ENCODE data around the gene LYG1.
A peak's percentile ranks its signal among the peaks of the same experiment; 100 is the strongest.

LYG1 gene

DNA sequence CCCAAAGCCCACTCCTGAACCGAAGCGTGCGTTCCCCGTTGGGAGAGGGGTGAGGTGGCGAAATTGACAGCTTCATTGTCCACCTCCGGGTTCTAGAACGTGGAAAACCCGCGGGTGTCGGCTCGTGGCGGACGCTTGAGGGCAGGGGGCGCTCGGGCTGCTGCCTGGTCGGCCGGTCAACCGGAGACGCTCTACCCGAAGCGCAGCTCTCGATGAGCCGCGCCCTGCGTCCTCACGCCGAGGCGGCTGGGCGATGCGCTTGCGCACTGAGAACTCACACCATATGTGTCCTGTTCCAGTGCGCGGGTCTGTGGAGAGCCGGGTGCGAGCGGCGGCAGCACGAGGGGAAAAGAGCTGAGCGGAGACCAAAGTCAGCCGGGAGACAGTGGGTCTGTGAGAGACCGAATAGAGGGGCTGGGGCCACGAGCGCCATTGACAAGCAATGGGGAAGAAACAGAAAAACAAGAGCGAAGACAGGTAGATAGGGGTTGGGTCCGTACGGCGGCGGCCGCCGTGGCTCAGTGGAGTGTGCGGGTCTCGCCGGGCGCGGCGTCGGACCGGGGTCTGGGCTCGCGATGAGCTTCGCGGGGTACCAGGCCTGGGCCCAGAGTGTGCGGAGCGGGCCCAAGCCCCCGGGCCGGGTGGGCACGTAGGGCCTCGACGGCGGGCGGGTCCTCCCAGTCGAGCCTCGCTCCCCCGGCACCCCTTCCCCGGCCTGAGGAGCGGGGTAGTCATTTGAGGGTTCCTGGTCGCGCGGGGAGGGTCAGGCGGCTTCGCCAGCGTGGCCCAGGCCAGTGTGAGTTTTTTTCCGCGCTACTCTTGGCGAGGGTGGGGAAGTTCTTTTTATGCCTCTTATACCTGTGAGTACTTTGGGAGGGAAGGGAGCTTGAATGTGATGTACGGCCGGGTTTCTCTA lies 36.4 kb upstream of the LYG1 start, which contains the start of gene EIF5B:
Gene EIF5B (plus strand): TSS at position 277 of the 916 bp plus-strand sequence. CDS start 166 bp downstream, at position 443.
- TF ChIP-seq, protein P1, sequence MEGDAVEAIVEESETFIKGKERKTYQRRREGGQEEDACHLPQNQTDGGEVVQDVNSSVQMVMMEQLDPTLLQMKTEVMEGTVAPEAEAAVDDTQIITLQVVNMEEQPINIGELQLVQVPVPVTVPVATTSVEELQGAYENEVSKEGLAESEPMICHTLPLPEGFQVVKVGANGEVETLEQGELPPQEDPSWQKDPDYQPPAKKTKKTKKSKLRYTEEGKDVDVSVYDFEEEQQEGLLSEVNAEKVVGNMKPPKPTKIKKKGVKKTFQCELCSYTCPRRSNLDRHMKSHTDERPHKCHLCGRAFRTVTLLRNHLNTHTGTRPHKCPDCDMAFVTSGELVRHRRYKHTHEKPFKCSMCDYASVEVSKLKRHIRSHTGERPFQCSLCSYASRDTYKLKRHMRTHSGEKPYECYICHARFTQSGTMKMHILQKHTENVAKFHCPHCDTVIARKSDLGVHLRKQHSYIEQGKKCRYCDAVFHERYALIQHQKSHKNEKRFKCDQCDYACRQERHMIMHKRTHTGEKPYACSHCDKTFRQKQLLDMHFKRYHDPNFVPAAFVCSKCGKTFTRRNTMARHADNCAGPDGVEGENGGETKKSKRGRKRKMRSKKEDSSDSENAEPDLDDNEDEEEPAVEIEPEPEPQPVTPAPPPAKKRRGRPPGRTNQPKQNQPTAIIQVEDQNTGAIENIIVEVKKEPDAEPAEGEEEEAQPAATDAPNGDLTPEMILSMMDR (IDR thresholded peaks at IDR 0.05): peak; percentile 73

DNA sequence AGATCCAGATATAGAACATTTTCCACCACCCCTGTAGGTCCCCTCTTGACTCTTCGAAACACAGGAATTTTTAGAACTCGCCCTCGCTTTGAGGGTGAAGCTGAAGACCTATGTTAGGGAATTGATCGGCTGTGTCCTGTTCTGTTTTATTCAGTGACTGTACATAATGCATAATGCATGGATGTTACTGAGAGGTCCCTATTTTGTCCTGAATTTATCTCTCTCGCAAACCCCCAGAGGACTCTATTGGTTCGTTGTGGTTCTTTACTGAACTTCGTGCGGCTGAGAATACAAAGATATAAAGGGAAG lies 35.8 kb upstream of the LYG1 start:
- TF ChIP-seq, protein P1 (IDR thresholded peaks at IDR 0.05): no peak

DNA sequence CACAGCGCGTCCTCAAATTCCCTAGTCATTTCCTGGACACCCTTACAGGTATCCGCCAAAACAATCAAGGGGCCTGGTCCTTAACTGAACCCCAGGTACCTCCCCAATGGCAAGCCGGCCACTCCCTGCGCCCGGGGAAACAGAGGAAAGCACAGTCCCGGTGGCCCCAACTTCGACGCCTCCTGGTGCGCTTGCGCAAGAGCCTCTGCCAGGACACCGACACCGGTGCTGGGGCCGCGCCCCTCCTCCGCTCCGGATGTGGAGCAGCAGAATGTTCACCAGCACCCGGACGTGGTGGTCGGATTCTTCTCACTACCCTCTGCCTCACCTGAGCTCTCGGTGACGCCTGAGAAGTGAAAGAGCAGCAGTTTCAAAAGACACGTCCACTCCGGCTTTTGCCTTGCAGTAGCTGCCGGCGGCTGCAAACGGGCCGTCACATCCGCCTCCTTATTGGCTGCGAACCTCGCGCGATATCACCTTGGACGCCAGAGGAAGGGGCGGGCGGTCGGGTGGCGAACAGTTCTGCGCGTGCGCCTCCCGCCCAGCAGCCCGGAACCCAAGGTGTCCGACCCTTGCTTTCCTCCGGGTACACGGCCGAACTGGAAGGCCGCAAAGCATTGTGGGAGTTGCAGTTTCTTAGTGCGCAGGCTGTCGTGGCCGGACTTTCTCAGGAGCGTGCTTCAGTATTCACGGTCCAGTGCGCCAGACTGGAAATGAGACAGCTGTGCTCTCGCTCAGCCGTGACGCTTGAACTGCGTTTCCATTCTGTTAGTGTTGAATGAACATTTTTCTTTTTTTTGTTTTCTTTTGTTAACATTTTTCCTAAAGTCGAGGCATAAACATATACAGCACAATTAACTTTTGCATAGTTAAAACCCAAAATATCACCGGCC lies 35.2 kb upstream of the LYG1 start, which contains the start of gene TXNDC9:
Gene TXNDC9 (minus strand): TSS at position 423 of the 893 bp plus-strand sequence. CDS start 3,123 bp downstream, outside the sequence.
- TF ChIP-seq, protein P1 (IDR thresholded peaks at IDR 0.05): no peak

DNA sequence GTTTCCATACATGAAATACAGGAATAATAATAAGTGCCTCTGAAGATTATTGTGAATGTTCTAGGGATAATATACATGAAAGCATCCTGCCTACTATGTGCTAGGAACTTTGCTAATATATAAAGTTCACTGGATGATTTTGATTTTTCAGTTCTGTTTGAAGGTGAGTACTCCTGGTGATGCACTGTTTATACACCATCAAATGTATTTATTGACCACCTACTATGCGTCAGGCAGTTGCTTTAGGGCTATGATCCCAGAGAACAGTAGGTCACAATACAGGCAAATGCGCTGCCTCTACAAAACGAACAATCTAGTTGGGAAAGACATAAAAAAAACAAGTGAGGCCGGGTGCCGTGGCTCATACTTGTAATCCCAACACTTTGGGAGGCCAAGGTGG lies 24.4 kb upstream of the LYG1 start:
- TF ChIP-seq, protein P1 (IDR thresholded peaks at IDR 0.05): no peak

DNA sequence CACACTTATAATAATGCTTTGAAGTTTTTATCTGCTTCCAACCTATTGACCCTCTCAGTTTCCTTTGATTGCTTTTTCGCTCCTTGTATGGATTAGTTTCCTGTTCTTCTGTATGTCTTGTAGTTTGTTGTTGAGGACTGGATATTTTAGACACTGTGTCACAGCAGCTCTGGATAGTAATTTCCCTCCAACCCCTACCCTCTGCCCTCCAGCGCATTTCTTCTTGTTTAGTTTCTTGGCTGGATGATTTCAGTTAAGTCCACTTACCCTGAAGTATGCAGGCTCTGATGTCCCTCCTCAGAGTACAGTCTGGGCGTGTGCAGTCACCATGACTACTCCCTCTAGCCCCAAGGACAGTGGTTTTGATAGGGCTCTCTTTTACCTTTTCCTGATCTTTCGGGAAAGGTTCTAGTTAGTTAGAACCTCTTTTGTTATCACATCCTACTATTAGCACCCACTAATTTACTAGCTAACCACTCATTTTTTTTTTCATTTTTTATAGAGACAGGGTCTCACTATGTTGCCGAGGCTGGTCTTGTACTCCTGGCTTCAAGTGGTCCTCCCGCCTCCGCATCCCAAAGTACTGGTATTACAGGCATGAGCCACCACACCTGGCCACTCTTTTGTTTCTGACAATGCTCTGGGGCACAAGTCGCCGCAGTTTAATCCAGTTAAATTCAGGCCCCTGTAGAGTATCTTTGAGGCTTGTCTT lies 16.3 kb upstream of the LYG1 start:
- TF ChIP-seq, protein P1 (IDR thresholded peaks at IDR 0.05): no peak

DNA sequence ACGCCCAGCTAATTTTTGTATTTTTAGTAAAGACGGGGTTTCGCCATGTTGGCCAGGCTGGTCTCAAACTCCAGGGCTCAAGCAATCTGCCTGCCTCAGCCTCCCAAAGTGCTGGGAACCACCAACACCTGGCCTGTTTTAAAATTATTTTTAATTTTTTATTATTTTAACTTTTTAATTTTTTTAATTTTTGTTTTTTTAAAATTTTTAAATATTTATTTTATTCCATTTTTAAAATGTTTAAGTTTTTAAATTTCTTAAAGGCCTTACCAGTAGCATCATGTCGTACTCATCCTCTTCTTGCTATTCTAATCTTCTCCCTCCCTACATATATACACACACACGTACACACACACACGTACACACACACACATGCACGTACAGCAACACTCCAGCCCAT lies 1.4 kb downstream of the LYG1 start:
- TF ChIP-seq, protein P1 (IDR thresholded peaks at IDR 0.05): no peak

DNA sequence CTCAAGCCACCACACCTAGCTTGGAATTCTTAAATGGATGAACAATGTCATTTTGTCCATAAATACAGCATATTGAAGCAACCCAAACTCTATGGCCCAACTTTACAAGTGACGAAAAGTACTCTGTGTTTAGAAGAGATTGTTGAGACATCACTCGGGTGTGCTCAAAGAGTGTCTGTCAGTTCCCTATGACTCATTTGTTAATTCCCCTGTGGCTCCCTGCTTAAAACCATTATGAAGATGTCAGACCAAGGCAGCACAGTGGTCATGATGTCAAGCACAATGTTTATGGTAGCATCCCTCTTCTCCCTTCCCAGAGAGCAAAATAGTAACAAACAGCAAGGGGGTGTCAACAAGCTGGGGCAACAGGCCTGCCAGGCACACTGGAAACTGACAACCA lies 3.0 kb downstream of the LYG1 start:
- TF ChIP-seq, protein P1 (IDR thresholded peaks at IDR 0.05): no peak

Measured in LNCAP (cell line).